HG02610 (cell line): ENCODE measurements around the gene CST9.
"Not testable (repeated sequence)": the region's sequence is repeated elsewhere in the genome, so short reads cannot be mapped to it uniquely, and the experiment has no call there.

Experiments
- ATAC-seq: cut with Tn5 transposase; IDR thresholded peaks from one replicate; pipeline ENCODE4 v1.9.1; 2021; ENCODE audit warnings: mild to moderate bottlenecking, moderate library complexity; ENCODE audit not compliant: unreplicated experiment

Gene CST9

GRCh38 chr20:23588434-23589403 is 17.0 kb downstream of the CST9 start:
- no peak for ATAC-seq

GRCh38 chr20:23587631-23588030 is 18.1 kb downstream of the CST9 start:
- ATAC-seq: no peak

GRCh38 chr20:23586735-23587525 is 18.8 kb downstream of the CST9 start:
- ATAC-seq: no peak

GRCh38 chr20:23585808-23586734 is 19.6 kb downstream of the CST9 start:
- ATAC-seq: no peak

GRCh38 chr20:23585449-23585807 is 20.3 kb downstream of the CST9 start:
- no peak for ATAC-seq

GRCh38 chr20:23584434-23585199 is 21.1 kb downstream of the CST9 start:
- no peak for ATAC-seq

- no peak for ATAC-seq
Measured at GRCh38 chr20:23583526-23583925, 22.2 kb downstream of the CST9 start.

- no peak for ATAC-seq
Measured at GRCh38 chr20:23582293-23582692, 23.4 kb downstream of the CST9 start.

GRCh38 chr20:23581833-23582232 is 23.9 kb downstream of the CST9 start:
- ATAC-seq: not testable (repeated sequence)

GRCh38 chr20:23574977-23575376 is 30.7 kb downstream of the CST9 start:
- no peak for ATAC-seq

GRCh38 chr20:23570178-23570760 is 35.4 kb downstream of the CST9 start:
- ATAC-seq: no peak

- ATAC-seq: no peak
Measured at GRCh38 chr20:23569570-23569969, 36.1 kb downstream of the CST9 start.

- ATAC-seq: no peak
Measured at GRCh38 chr20:23568971-23569330, 36.8 kb downstream of the CST9 start.

GRCh38 chr20:23568320-23568970 is 37.3 kb downstream of the CST9 start, which contains the start of gene CST9L:
Gene CST9L (minus strand): TSS chr20:23568484. CDS start chr20:23568450, 34 bp downstream.
- ATAC-seq: no peak

GRCh38 chr20:23566199-23566932 is 39.4 kb downstream of the CST9 start:
- ATAC-seq: no peak

- no peak for ATAC-seq
Measured at GRCh38 chr20:23565503-23566045, 40.1 kb downstream of the CST9 start.

GRCh38 chr20:23564927-23565326 is 40.8 kb downstream of the CST9 start:
- no peak for ATAC-seq

- no peak for ATAC-seq
Measured at GRCh38 chr20:23562721-23563342, 42.9 kb downstream of the CST9 start.
